Neuronal stem cell (in vitro differentiated cells): Measurements from ENCODE around the gene ORM2.

Source experiments
- DNase-seq: peaks from one replicate; pipeline ENCODE4 v3.0.0-alpha.2; 2013; ENCODE audit warnings: low spot score
- H2AFZ ChIP-seq: one replicate; pipeline ENCODE4 v1.6.1; 2013; ENCODE audit warnings: mild to moderate bottlenecking, low read length, inconsistent platforms
- H2AK5ac ChIP-seq: 2 replicates; pipeline ENCODE4 v1.6.1; 2013; ENCODE audit warnings: low read depth, mild to moderate bottlenecking, inconsistent platforms, low read length, moderate library complexity, mixed read lengths
- H2BK120ac ChIP-seq: 2 replicates; pipeline ENCODE4 v1.6.1; 2013; ENCODE audit warnings: low read depth, mild to moderate bottlenecking, inconsistent platforms, low read length, moderate library complexity, mixed read lengths
- H2BK12ac ChIP-seq: one replicate; pipeline ENCODE4 v1.6.1; 2013; ENCODE audit warnings: low read length, inconsistent platforms
- H2BK15ac ChIP-seq: 2 replicates; pipeline ENCODE4 v1.6.1; 2013; ENCODE audit warnings: mild to moderate bottlenecking, low read length, inconsistent platforms, mixed read lengths
- H2BK5ac ChIP-seq: one replicate; pipeline ENCODE4 v1.6.1; 2013; ENCODE audit warnings: inconsistent platforms, mild to moderate bottlenecking, low read length, moderate library complexity
- H3K14ac ChIP-seq: one replicate; pipeline ENCODE4 v1.6.1; 2013; ENCODE audit warnings: low read length, inconsistent platforms
- H3K18ac ChIP-seq: 2 replicates; pipeline ENCODE4 v1.6.1; 2013; ENCODE audit warnings: low read length, inconsistent platforms
- H3K23ac ChIP-seq: 2 replicates; pipeline ENCODE4 v1.6.1; 2013; ENCODE audit warnings: low read depth, mild to moderate bottlenecking, mixed read lengths, low read length, inconsistent platforms; ENCODE audit not compliant: poor library complexity
- H3K27ac ChIP-seq: replicated peaks from 3 replicates; pipeline ENCODE4 v1.5.1; 2013; ENCODE audit warnings: low read length, inconsistent platforms
- H3K27me3 ChIP-seq, 3 experiments: 2 replicates each; pipeline ENCODE4 v1.6.1; 2013; ENCODE audit warnings: low read length in 3 of 3, mild to moderate bottlenecking in 2 of 3, inconsistent platforms in 1 of 3, low read depth in 1 of 3, mixed read lengths in 1 of 3, moderate library complexity in 1 of 3; ENCODE audit not compliant: control insufficient read depth in 3 of 3, insufficient read depth in 3 of 3
- H3K36me3 ChIP-seq, 2 donors: replicated peaks in 1 of 2; 2 replicates each; pipeline ENCODE4 v1.6.1; 2013; ENCODE audit warnings: low read length in 2 of 2; ENCODE audit not compliant: control insufficient read depth in 2 of 2, insufficient read depth in 2 of 2
- H3K4ac ChIP-seq: 2 replicates; pipeline ENCODE4 v1.6.1; 2013; ENCODE audit warnings: inconsistent platforms, mild to moderate bottlenecking, low read length, moderate library complexity
- H3K4me1 ChIP-seq, 2 donors: 1 replicate in 1 of 2; 2 replicates in 1 of 2; pipeline ENCODE4 v1.6.1; 2013; ENCODE audit warnings: low read length in 2 of 2, low read depth in 1 of 2; ENCODE audit not compliant: control insufficient read depth in 2 of 2, insufficient read depth in 1 of 2
- H3K4me2 ChIP-seq: one replicate; pipeline ENCODE4 v1.6.1; 2013; ENCODE audit warnings: mild to moderate bottlenecking, low read length, inconsistent platforms; ENCODE audit not compliant: insufficient read depth, poor library complexity, severe bottlenecking
- H3K4me3 ChIP-seq, 2 donors: 2 replicates each; pipeline ENCODE4 v1.5.1; 2013; ENCODE audit warnings: low read length in 2 of 2, mild to moderate bottlenecking in 2 of 2, inconsistent platforms in 1 of 2, moderate library complexity in 1 of 2
- H3K79me1 ChIP-seq: one replicate; pipeline ENCODE4 v1.6.1; 2013; ENCODE audit warnings: low read depth, mild to moderate bottlenecking, inconsistent platforms, low read length, moderate library complexity
- H3K9ac ChIP-seq: one replicate; pipeline ENCODE4 v1.6.1; 2013; ENCODE audit warnings: mild to moderate bottlenecking, low read depth, low read length, inconsistent platforms; ENCODE audit not compliant: poor library complexity
- H3K9me3 ChIP-seq, 2 donors: replicated peaks in 1 of 2; 2 replicates each; pipeline versions ENCODE3 to v1.6.1; 2013; ENCODE audit warnings: low read length in 2 of 2, mild to moderate bottlenecking in 2 of 2, inconsistent platforms in 1 of 2, low read depth in 1 of 2, mixed read lengths in 1 of 2, moderate library complexity in 1 of 2; ENCODE audit not compliant: control insufficient read depth in 2 of 2, insufficient read depth in 1 of 2
- H4K8ac ChIP-seq: one replicate; pipeline ENCODE4 v1.6.1; 2013; ENCODE audit warnings: low read depth, mild to moderate bottlenecking, inconsistent platforms, low read length, moderate library complexity
- H4K91ac ChIP-seq: one replicate; pipeline ENCODE4 v1.6.1; 2013; ENCODE audit warnings: low read length, low read depth, mild to moderate bottlenecking, inconsistent platforms; ENCODE audit not compliant: poor library complexity
- whole genome bisulfite sequencing, 2 donors: extraction: QIAGEN DNeasy Blood & Tissue Kit; methylation state at CpG; one replicate each; pipeline ENCODE4 v1.1.7; 2013; ENCODE audit warnings: missing lambda C conversion rate in 2 of 2, mixed read lengths in 1 of 2; ENCODE audit not compliant: insufficient read length in 2 of 2, insufficient replicate concordance in 1 of 2; ENCODE audit errors: extremely low coverage in 2 of 2; 5-methylcytosine and 5-hydroxymethylcytosine counted together

Gene ORM2

DNA sequence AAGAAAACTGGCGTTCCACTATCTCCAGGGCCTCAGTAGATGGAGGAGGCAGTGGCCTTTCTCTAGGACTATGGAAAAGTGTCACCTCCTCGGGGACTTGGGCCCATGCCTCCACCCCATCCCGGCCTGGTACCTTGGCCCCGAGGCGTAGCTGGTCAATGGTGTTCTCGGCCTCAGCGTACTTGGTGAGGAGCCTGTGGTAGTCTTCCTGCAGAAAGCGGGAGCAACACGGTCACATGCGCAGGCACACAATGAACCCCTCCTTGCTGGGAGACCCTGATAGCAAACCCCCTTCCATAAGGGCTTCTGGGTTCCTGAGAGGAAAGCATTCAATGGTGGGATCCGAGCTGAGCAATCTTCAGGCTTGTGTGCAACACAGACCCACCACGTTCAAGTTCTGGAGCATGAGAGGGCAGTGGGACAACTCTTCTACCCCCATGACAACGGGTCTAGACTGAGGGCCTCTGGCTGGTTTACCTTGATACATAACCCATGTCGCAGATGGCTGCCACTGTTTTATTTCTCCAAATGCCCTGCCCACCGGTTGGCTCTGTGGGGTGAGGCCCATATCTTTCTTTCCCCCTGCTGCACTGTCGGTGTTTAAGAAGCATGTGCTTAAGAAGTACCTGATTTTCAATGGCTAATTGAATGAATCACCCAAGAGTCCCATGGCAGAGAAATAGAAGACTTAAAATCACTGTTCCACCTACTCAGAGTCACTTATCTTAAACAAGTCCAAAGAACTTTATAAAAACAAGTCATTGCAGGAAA lies 44.5 kb downstream of the ORM2 start:
- Histone ChIP-seq H3K14ac (no peak overlapping the region), H2BK5ac (no peak overlapping the region), H3K79me1 (no peaks in the 10 kb centered on the region), H3K18ac (no peak overlapping the region), H3K4me3 (no peak overlapping the region), H3K4me1 (peaks cover 15 to 25% of the 10 kb centered on the region in 2 donors), H3K27me3 (no peaks in the 10 kb centered on the region), H3K27ac (no peak overlapping the region), H3K9me3 (no peaks in the 10 kb centered on the region), H2AK5ac (no peak overlapping the region), H4K91ac (no peak overlapping the region), H2BK15ac (no peak overlapping the region), H3K4me2 (no peak overlapping the region), H2AFZ (no peak overlapping the region), H3K36me3 (peaks cover 3 to 22% of the 10 kb centered on the region in 2 donors), H4K8ac (no peak overlapping the region), H3K4ac (no peak overlapping the region), H3K23ac (no peak overlapping the region), H2BK120ac (no peak overlapping the region), H3K9ac (no peak overlapping the region), H2BK12ac (no peak overlapping the region)
- WGBS, 2 donors = no CpG with 5 or more reads among the region's 16 CpGs
- DNase-seq = no peak

DNA sequence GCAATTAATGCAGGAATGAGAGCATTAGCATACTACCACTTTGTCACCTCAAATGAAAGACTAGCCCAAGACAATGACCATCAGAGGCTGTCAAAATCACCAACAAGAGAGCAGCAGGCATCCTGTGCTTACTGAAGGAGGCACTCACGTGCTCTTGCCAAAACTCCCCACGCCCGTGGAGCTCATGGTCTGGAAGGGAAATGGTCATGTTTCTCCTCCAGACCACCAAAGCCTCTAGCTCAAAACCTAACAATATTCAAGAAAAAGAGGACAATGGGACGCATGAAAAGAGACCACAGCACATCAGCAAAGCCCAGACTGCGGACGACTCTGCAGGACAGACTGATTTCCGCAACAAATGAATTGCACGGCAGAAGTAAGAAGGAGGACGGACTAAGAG lies 45.3 kb downstream of the ORM2 start:
- Histone ChIP-seq H2BK5ac (no peak overlapping the region), H3K4me2 (no peak overlapping the region), H3K4ac (no peak overlapping the region), H3K27me3 (no peaks in the 10 kb centered on the region), H4K91ac (no peak overlapping the region), H3K36me3 (peaks cover 5 to 29% of the 10 kb centered on the region in 2 donors), H3K4me3 (no peak overlapping the region), H3K79me1 (no peaks in the 10 kb centered on the region), H3K18ac (no peak overlapping the region), H3K14ac (no peak overlapping the region), H3K23ac (no peak overlapping the region), H2AK5ac (no peak overlapping the region), H4K8ac (no peak overlapping the region), H3K4me1 (peaks cover 13 to 25% of the 10 kb centered on the region in 2 donors), H2BK120ac (no peak overlapping the region), H3K27ac (no peak overlapping the region), H2BK12ac (no peak overlapping the region), H3K9me3 (no peaks in the 10 kb centered on the region), H2AFZ (no peak overlapping the region), H2BK15ac (no peak overlapping the region), H3K9ac (no peak overlapping the region)
- no peak for DNase-seq
- no CpG with 5 or more reads among the region's 9 CpGs for WGBS, 2 donors

DNA sequence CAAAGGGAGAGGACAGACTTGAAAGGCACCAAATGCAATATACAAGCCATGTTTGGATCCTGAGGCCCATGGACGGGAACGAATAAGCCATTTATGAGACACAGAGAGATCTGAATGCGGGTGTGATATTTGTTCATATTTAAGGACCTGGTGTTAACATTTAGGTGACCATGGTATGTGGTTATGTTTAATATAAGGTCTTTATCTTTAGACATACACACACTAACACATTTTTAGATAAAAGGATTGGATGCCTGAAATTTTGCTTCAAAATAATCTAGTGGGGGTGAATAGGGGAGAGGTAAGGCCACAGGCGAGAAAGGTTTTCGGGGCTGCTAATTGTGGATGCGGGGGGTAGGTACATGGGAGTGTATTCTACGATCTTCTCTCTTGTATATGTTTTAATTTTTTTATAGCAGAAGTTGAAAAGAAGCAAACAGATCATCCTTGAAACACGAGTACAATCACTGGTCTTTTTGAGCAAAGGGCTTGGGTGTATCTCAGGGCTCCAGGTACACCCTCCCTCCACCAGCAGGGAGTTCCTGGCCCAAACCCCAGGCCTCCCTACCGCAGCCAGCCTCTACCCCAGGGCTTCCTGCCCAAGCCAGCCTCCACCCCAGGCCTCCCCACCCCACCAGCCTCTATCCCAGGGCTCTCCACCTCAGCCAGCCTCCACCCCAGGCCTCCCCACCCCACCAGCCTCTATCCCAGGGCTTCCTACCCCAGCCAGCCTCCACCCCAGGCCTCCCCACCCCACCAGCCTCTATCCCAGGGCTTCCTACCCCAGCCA lies 45.9 kb downstream of the ORM2 start:
- Histone ChIP-seq H3K4me1 (peaks cover 8 to 20% of the 10 kb centered on the region in 2 donors), H2BK12ac (no peak overlapping the region), H2BK15ac (no peak overlapping the region), H3K36me3 (peaks cover 5 to 35% of the 10 kb centered on the region in 2 donors), H3K4ac (no peak overlapping the region), H2BK5ac (no peak overlapping the region), H3K27ac (no peak overlapping the region), H2BK120ac (no peak overlapping the region), H3K27me3 (no peaks in the 10 kb centered on the region), H3K18ac (no peak overlapping the region), H3K4me3 (no peak overlapping the region), H4K8ac (no peak overlapping the region), H3K23ac (no peak overlapping the region), H3K4me2 (no peak overlapping the region), H3K9ac (no peak overlapping the region), H4K91ac (no peak overlapping the region), H3K79me1 (no peaks in the 10 kb centered on the region), H2AFZ (no peak overlapping the region), H2AK5ac (no peak overlapping the region), H3K14ac (no peak overlapping the region), H3K9me3 (no peaks in the 10 kb centered on the region)
- no peak for DNase-seq
- no CpG with 5 or more reads among the region's 9 CpGs for WGBS, 2 donors
